ENCODE measurements around the gene PRKCH. TPM values are rescaled to one million over a fixed set of nuclear protein-coding genes. Genes with fewer than 3 reads are reported as not detected.

PRKCH gene
- total RNA-seq, 1 experiment from 2014 or later, result 5.2 TPM

DNA sequence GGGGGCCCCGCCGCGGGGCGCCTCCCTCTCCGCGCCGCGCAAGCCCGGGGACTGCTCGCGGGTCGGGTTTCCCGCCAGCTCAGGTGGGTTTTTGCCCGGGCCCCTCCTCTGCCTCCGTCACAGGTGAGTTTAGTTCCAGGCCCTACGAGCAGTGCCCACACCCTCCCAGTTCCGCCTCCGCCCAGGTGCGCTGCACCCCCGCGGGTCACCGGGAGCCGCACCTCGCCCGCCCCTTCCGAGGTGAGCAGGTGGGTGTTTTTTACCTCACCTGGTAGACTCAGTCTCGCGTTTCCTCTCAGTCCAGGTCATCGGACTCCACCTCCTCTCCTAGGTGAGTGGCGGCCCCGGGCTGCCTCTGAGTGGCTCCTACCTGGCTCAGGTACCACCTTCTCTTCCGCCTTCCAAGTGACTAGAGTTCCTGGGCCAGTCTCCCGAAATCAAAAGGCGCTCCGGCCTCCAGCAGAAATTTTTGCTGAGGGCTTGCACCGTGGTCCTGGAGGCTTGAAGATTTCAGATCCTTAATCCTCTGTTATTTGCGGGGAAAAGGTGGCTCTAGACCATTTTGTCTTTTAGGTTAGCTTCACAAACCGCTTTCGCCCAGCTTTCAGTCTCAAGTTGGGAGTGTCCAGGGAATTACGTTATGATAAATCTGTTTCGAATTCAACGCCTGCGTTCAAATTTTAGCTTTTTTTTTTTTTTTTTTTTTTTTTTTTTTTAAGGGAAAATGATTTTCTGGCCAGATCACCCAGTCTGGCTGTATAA is 40.0 kb upstream of the PRKCH start, which contains the start of gene TMEM30B:
TMEM30B (minus strand) TSS at position 153 of the 762 bp plus-strand sequence. CDS start 191 bp downstream, outside the sequence.
- Mint-ChIP-seq H3K36me3 (ENCODE audit: insufficient read depth in 1 of 3, low read depth in 3 of 3) (peaks cover 0 to 3% (median 2%) of the 10 kb centered on the region in 3 experiments; a peak in 1 of 7 replicates), H3K27ac (peak within 1 kb of the TSS in 2 of 3 experiments; percentile 82 to 93; a peak in 4 of 7 replicates), H3K9me3 (no peaks in the 10 kb centered on the region; a peak in 1 of 5 replicates), H3K4me3 (peak within 1 kb of the TSS; percentile 76 to 85), H3K27me3 (ENCODE audit: low read depth) (peaks cover 23% of the 10 kb centered on the region), H3K4me1 (peaks cover 15 to 17% of the 10 kb centered on the region in 2 experiments)
- Histone ChIP-seq H2BK12ac (ENCODE audit: insufficient read length, low read depth, low read length) (no peak within 1 kb of the TSS), H3K9me3 (ENCODE audit: control insufficient read depth, low read depth, low read length) (no peaks in the 10 kb centered on the region), H3K4me1 (ENCODE audit: insufficient read depth, low read length) (no peaks in the 10 kb centered on the region), H3K4ac (ENCODE audit: low read depth, low read length) (no peak within 1 kb of the TSS), H4K8ac (replicated peaks; ENCODE audit: insufficient read length, low read depth, low read length) (no peak within 1 kb of the TSS), H3K18ac (ENCODE audit: insufficient read length, low read depth, low read length) (peak within 1 kb of the TSS; percentile 33), H3K23me2 (ENCODE audit: insufficient read length, low read depth, low read length, poor library complexity, severe bottlenecking) (peaks cover 11% of the 10 kb centered on the region), H3K4me2 (ENCODE audit: insufficient read depth, insufficient read length, low read length) (peak within 1 kb of the TSS; percentile 52), H2BK20ac (ENCODE audit: low read depth, low read length, poor library complexity, severe bottlenecking) (no peak within 1 kb of the TSS), H4K91ac (ENCODE audit: insufficient read length, low read depth, low read length) (no peak within 1 kb of the TSS), H2BK120ac (ENCODE audit: low read depth, low read length, poor library complexity, severe bottlenecking) (no peak within 1 kb of the TSS), H3T11ph (ENCODE audit: low read length) (no peak within 1 kb of the TSS), H3K9ac (ENCODE audit: extremely low read depth, insufficient read length, low read length) (peak within 1 kb of the TSS; percentile 28), H4K20me1 (ENCODE audit: control insufficient read depth, insufficient read depth, insufficient read length) (peaks cover 4% of the 10 kb centered on the region), H3K27me3 (ENCODE audit: insufficient read depth, low read length) (no peaks in the 10 kb centered on the region; the same call in 1 of the 2 replicates), H2AFZ (ENCODE audit: low read length) (no peak within 1 kb of the TSS), H4K5ac (ENCODE audit: insufficient read length, low read depth, low read length) (no peak within 1 kb of the TSS), H3K79me1 (ENCODE audit: insufficient read depth, low read depth, low read length, poor library complexity, severe bottlenecking) (no peaks in the 10 kb centered on the region), H3K56ac (ENCODE audit: insufficient read length, low read depth, low read length) (no peak within 1 kb of the TSS), H2BK5ac (ENCODE audit: insufficient read length, low read length) (no peak within 1 kb of the TSS), H3K14ac (ENCODE audit: insufficient read depth, low read length) (no peak within 1 kb of the TSS; the same call in 1 of the 2 replicates), H2AK5ac (ENCODE audit: insufficient read length, low read length) (no peak within 1 kb of the TSS), H3K27ac (ENCODE audit: insufficient read length, low read depth, low read length) (no peak within 1 kb of the TSS), H2BK15ac (ENCODE audit: low read depth, low read length) (no peak within 1 kb of the TSS), H3K79me2 (ENCODE audit: insufficient read depth, low read length) (no peaks in the 10 kb centered on the region), H3K23ac (ENCODE audit: insufficient read length, low read depth, low read length) (no peak within 1 kb of the TSS)
- no peak for TF ChIP-seq CTCF (conservative IDR thresholded peaks at IDR 0.05)
- WGBS (ENCODE audit: extremely low coverage, insufficient read length, low lambda C conversion rate), result no CpG with 5 or more reads among the region's 43 CpGs
- DNase-seq, result peak; percentile 96
